ENCODE data around the gene PFKP. TPM values are rescaled to one million over a fixed set of nuclear protein-coding genes. Genes with fewer than 3 reads are reported as not detected.

Gene PFKP
- total RNA-seq, 1 donor from 2014 or later = 361 TPM

GRCh38 chr10:3030765-3031164 is 36.6 kb upstream of the PFKP start:
- Histone ChIP-seq H3K36me3 (ENCODE audit: insufficient read depth, low read length) (no peaks in the 10 kb centered on the region), H3K4me1 (ENCODE audit: insufficient read depth, low read length) (no peaks in the 10 kb centered on the region), H3K4me3 (ENCODE audit: insufficient read depth, low read depth, low read length) (no peak overlapping the region), H3K79me2 (ENCODE audit: insufficient read depth, low read length) (no peaks in the 10 kb centered on the region), H3K27ac (ENCODE audit: low read depth, low read length) (no peak overlapping the region), H3K4me2 (ENCODE audit: low read length) (no peak overlapping the region), H4K20me1 (ENCODE audit: insufficient read depth, low read length) (no peaks in the 10 kb centered on the region), H3K27me3 (ENCODE audit: insufficient read depth, low read length) (no peaks in the 10 kb centered on the region), H3K9ac (ENCODE audit: low read length) (no peak overlapping the region), H3K9me3 (ENCODE audit: insufficient read depth, low read depth, low read length) (no peaks in the 10 kb centered on the region), H2AFZ (ENCODE audit: low read depth, low read length) (no peak overlapping the region)
- Mint-ChIP-seq H3K27me3 (ENCODE audit: low read depth, unreplicated experiment) (peaks cover 4% of the 10 kb centered on the region), H3K36me3 (ENCODE audit: low read depth, unreplicated experiment) (no peaks in the 10 kb centered on the region), H3K9me3 (ENCODE audit: unreplicated experiment) (peaks cover 3% of the 10 kb centered on the region), H3K4me3 (ENCODE audit: unreplicated experiment) (no peak overlapping the region), H3K4me1 (ENCODE audit: low read depth, unreplicated experiment) (peaks cover 6% of the 10 kb centered on the region), H3K27ac (ENCODE audit: unreplicated experiment) (no peak overlapping the region)
- no peak for DNase-seq (ENCODE audit: low read depth)
- no peak for TF ChIP-seq EZH2 (IDR thresholded peaks at IDR 0.05; ENCODE audit: insufficient read depth, low read length)
- TF ChIP-seq, protein P1, sequence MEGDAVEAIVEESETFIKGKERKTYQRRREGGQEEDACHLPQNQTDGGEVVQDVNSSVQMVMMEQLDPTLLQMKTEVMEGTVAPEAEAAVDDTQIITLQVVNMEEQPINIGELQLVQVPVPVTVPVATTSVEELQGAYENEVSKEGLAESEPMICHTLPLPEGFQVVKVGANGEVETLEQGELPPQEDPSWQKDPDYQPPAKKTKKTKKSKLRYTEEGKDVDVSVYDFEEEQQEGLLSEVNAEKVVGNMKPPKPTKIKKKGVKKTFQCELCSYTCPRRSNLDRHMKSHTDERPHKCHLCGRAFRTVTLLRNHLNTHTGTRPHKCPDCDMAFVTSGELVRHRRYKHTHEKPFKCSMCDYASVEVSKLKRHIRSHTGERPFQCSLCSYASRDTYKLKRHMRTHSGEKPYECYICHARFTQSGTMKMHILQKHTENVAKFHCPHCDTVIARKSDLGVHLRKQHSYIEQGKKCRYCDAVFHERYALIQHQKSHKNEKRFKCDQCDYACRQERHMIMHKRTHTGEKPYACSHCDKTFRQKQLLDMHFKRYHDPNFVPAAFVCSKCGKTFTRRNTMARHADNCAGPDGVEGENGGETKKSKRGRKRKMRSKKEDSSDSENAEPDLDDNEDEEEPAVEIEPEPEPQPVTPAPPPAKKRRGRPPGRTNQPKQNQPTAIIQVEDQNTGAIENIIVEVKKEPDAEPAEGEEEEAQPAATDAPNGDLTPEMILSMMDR (IDR thresholded peaks at IDR 0.05; ENCODE audit: insufficient read depth, low read depth, low read length) = no peak
- FAIRE-seq = no peak

DNA sequence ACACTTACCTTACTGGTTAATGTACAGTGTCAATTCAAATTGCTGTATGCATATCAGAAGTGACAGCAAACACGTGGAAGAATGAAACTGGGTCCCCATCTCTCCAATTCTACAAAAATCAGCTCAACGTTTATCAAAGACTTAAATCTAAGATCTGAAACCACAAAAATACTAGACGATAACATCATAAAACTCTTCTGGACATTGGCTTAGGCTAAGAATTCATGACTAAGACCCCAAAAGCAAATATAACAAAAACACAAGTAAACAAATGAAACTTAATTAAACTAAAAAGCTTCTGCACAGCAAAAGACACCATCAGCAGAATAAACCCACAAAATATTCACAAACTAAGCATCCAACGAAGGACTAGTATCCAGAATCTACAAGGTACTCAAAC is 35.9 kb upstream of the PFKP start:
- Mint-ChIP-seq H3K4me1 (ENCODE audit: low read depth, unreplicated experiment) (peaks cover 7% of the 10 kb centered on the region), H3K36me3 (ENCODE audit: low read depth, unreplicated experiment) (no peaks in the 10 kb centered on the region), H3K27me3 (ENCODE audit: low read depth, unreplicated experiment) (peaks cover 4% of the 10 kb centered on the region), H3K27ac (ENCODE audit: unreplicated experiment) (no peak overlapping the region), H3K9me3 (ENCODE audit: unreplicated experiment) (no peaks in the 10 kb centered on the region), H3K4me3 (ENCODE audit: unreplicated experiment) (no peak overlapping the region)
- no peak overlapping the region for H3K4me2 ChIP-seq (ENCODE audit: low read length)
- H3K9ac ChIP-seq (ENCODE audit: low read length) = no peak overlapping the region
- no peak overlapping the region for H3K27ac ChIP-seq (ENCODE audit: low read depth, low read length)
- no peak overlapping the region for H2AFZ ChIP-seq (ENCODE audit: low read depth, low read length)
- H3K9me3 ChIP-seq (ENCODE audit: insufficient read depth, low read depth, low read length) = no peaks in the 10 kb centered on the region
- H3K36me3 ChIP-seq (ENCODE audit: insufficient read depth, low read length) = no peaks in the 10 kb centered on the region
- peaks cover 3% of the 10 kb centered on the region for H3K27me3 ChIP-seq (ENCODE audit: insufficient read depth, low read length)
- no peaks in the 10 kb centered on the region for H3K4me1 ChIP-seq (ENCODE audit: insufficient read depth, low read length)
- no peak for FAIRE-seq
- no peak overlapping the region for H3K4me3 ChIP-seq (ENCODE audit: insufficient read depth, low read depth, low read length)
- no peaks in the 10 kb centered on the region for H3K79me2 ChIP-seq (ENCODE audit: insufficient read depth, low read length)
- H4K20me1 ChIP-seq (ENCODE audit: insufficient read depth, low read length) = no peaks in the 10 kb centered on the region
- TF ChIP-seq EZH2 (IDR thresholded peaks at IDR 0.05; ENCODE audit: insufficient read depth, low read length) = no peak
- TF ChIP-seq, protein P1 (IDR thresholded peaks at IDR 0.05; ENCODE audit: insufficient read depth, low read depth, low read length) = no peak
- DNase-seq (ENCODE audit: low read depth) = no peak

DNA sequence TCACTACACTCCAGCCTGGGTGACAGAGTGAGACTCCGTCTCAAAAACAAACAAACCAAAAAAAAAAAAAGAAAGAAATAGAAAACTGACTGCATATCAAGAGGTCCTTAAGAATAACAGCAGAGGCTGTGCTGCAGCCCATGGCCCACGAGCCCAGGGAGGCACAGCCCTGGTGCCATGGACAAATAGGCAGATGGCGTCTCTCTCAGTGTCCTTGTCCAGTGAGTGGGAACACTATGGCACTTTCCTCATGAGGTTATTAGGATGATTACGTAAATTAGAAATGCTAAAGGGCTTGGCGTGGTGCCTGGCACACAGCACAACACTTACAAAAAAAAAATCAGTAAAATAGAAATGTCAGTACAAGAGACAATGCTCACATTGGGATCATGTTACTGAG is 33.4 kb upstream of the PFKP start:
- no peaks in the 10 kb centered on the region for H3K9me3 ChIP-seq (ENCODE audit: insufficient read depth, low read depth, low read length)
- H3K27me3 ChIP-seq (ENCODE audit: insufficient read depth, low read length) = peaks cover 3% of the 10 kb centered on the region
- no peak for TF ChIP-seq EZH2 (IDR thresholded peaks at IDR 0.05; ENCODE audit: insufficient read depth, low read length)
- TF ChIP-seq, protein P1 (IDR thresholded peaks at IDR 0.05; ENCODE audit: insufficient read depth, low read depth, low read length) = no peak
- no peaks in the 10 kb centered on the region for H4K20me1 ChIP-seq (ENCODE audit: insufficient read depth, low read length)
- no peaks in the 10 kb centered on the region for H3K36me3 Mint-ChIP-seq (ENCODE audit: low read depth, unreplicated experiment)
- H3K4me3 ChIP-seq (ENCODE audit: insufficient read depth, low read depth, low read length) = no peak overlapping the region
- no peak overlapping the region for H3K27ac Mint-ChIP-seq (ENCODE audit: unreplicated experiment)
- no peaks in the 10 kb centered on the region for H3K36me3 ChIP-seq (ENCODE audit: insufficient read depth, low read length)
- peaks cover 7% of the 10 kb centered on the region for H3K27me3 Mint-ChIP-seq (ENCODE audit: low read depth, unreplicated experiment)
- no peaks in the 10 kb centered on the region for H3K4me1 ChIP-seq (ENCODE audit: insufficient read depth, low read length)
- FAIRE-seq = no peak
- no peak for DNase-seq (ENCODE audit: low read depth)
- no peaks in the 10 kb centered on the region for H3K79me2 ChIP-seq (ENCODE audit: insufficient read depth, low read length)
- H3K9ac ChIP-seq (ENCODE audit: low read length) = no peak overlapping the region
- H3K4me3 Mint-ChIP-seq (ENCODE audit: unreplicated experiment) = no peak overlapping the region
- H2AFZ ChIP-seq (ENCODE audit: low read depth, low read length) = no peak overlapping the region
- no peak overlapping the region for H3K27ac ChIP-seq (ENCODE audit: low read depth, low read length)
- peaks cover 4% of the 10 kb centered on the region for H3K4me1 Mint-ChIP-seq (ENCODE audit: low read depth, unreplicated experiment)
- H3K4me2 ChIP-seq (ENCODE audit: low read length) = no peak overlapping the region
- peaks cover 2% of the 10 kb centered on the region for H3K9me3 Mint-ChIP-seq (ENCODE audit: unreplicated experiment)

Data from astrocyte (in vitro differentiated cells and primary cell).